HCT116 (cell line): Measurements from ENCODE around the gene CACNG8. TPM values are rescaled to one million over a fixed set of nuclear protein-coding genes. Genes with fewer than 3 reads are reported as not detected.

Experiments
- ATAC-seq: fragments of 200-7000 bp; cut with Tn5 transposase; 2 replicates; pipeline ENCODE4 v1.9.1; 2020; ENCODE audit warnings: mild to moderate bottlenecking, moderate library complexity
- BruUV-seq: library from RNA; stranded (reverse); fragments of 400-500 nt; replicated peaks from 2 replicates; lab custom pipeline; 2021; lab: Mats Ljungman, UMichigan
- CTCF ChIA-PET: fragments of 300-600 bp; sonication (Branson Sonifier 250); formaldehyde crosslinking; loops from one replicate; lab custom pipeline; 2021; ENCODE audit warnings: antibody characterized with exemption; lab: Charles Lee
- POLR2A ChIA-PET: fragments of 300-600, 350-600 bp; sonication (Branson Sonifier 250); formaldehyde crosslinking; loops from one replicate; lab custom pipeline; 2021; ENCODE audit warnings: antibody characterized with exemption; lab: Charles Lee
- RAD21 ChIA-PET, 2 experiments: fragments of 300-600 bp; sonication (Branson Sonifier 250); formaldehyde crosslinking; loops; one replicate each; lab custom pipeline; 2023; ENCODE audit warnings: low total read pairs in 2 of 2; ENCODE audit not compliant: uncharacterized antibody in 2 of 2, unreplicated experiment in 2 of 2, low non-redundant PET in 1 of 2; lab: Charles Lee
- DNase-seq: peaks from one replicate; pipeline ENCODE4 v3.0.0-alpha.2; 2010; ENCODE audit warnings: low read depth, low spot score
- H2AFZ ChIP-seq: fragments of 200-600 bp; shearing (Covaris generic), sonication (generic); 2 replicates; pipeline ENCODE4 v1.6.1; 2017; ENCODE audit warnings: low read depth, mixed run types, mixed read lengths, antibody characterized with exemption, low read length; ENCODE audit not compliant: poor library complexity, severe bottlenecking
- H3K27ac ChIP-seq: 2 replicates; pipeline ENCODE4 v1.5.1; 2012; ENCODE audit warnings: low read depth, low read length
- H3K27me3 ChIP-seq: fragments of 200-600 bp; sonication (generic); 2 replicates; pipeline ENCODE4 v1.6.1; 2016; ENCODE audit warnings: mixed run types, low read length, mixed read lengths; ENCODE audit not compliant: insufficient read depth
- H3K36me3 ChIP-seq, 2 experiments: fragments of 200-500 bp in 1 of 2; fragments of 200-600 bp in 1 of 2; sonication (Bioruptor generic) in 1 of 2; sonication (generic) in 1 of 2; 2 replicates each; pipeline versions ENCODE4 v1.5.1 to v1.6.1; 2014 to 2016; ENCODE audit warnings: low read length in 2 of 2, inconsistent platforms in 1 of 2, mixed read lengths in 1 of 2, mixed run types in 1 of 2; ENCODE audit not compliant: insufficient read depth in 2 of 2, control insufficient read depth in 1 of 2
- H3K4me1 ChIP-seq, 2 experiments: fragments of 200-600 bp in 1 of 2; sonication (generic) in 1 of 2; 2 replicates each; pipeline versions ENCODE4 v1.5.1 to v1.6.1; 2012 to 2017; ENCODE audit warnings: low read length in 2 of 2, inconsistent platforms in 1 of 2, mild to moderate bottlenecking in 1 of 2, mixed read lengths in 1 of 2, mixed run types in 1 of 2, moderate library complexity in 1 of 2; ENCODE audit not compliant: insufficient read depth in 2 of 2, control insufficient read depth in 1 of 2
- H3K4me2 ChIP-seq: fragments of 200-600 bp; sonication (generic); 2 replicates; pipeline ENCODE4 v1.6.1; 2017; ENCODE audit warnings: mixed run types, low read length, mixed read lengths
- H3K4me3 ChIP-seq, 2 experiments: fragments of 200-600 bp in 1 of 2; sonication (generic) in 1 of 2; replicated peaks in 1 of 2; 2 replicates each; pipeline ENCODE4 v1.5.1; 2011 to 2016; ENCODE audit warnings: low read length in 2 of 2, control low read depth in 1 of 2, low read depth in 1 of 2, mild to moderate bottlenecking in 1 of 2, mixed read lengths in 1 of 2, mixed run types in 1 of 2
- H3K79me2 ChIP-seq: fragments of 200-600 bp; sonication (generic); 2 replicates; pipeline ENCODE4 v1.6.1; 2017; ENCODE audit warnings: mild to moderate bottlenecking, mixed run types, low read length, moderate library complexity, mixed read lengths; ENCODE audit not compliant: insufficient read depth
- H3K9ac ChIP-seq: fragments of 200-600 bp; sonication (generic); 2 replicates; pipeline ENCODE4 v1.6.1; 2016; ENCODE audit warnings: low read length, mixed read lengths
- H3K9me2 ChIP-seq: fragments of 200-600 bp; sonication (generic), shearing (Covaris generic); 2 replicates; pipeline ENCODE4 v1.6.1; 2017; ENCODE audit warnings: mixed run types, mild to moderate bottlenecking, moderate library complexity; ENCODE audit not compliant: insufficient read depth
- H3K9me3 ChIP-seq, 2 experiments: fragments of 200-500 bp in 1 of 2; fragments of 200-600 bp in 1 of 2; sonication (Bioruptor generic) in 1 of 2; sonication (generic) in 1 of 2; 2 replicates each; pipeline ENCODE4 v1.6.1; 2014 to 2017; ENCODE audit warnings: low read length in 2 of 2, mixed read lengths in 2 of 2, inconsistent platforms in 1 of 2, low read depth in 1 of 2, mild to moderate bottlenecking in 1 of 2, mixed run types in 1 of 2, moderate library complexity in 1 of 2; ENCODE audit not compliant: control insufficient read depth in 1 of 2, insufficient read depth in 1 of 2
- H4K20me1 ChIP-seq: fragments of 200-600 bp; sonication (generic), shearing (Covaris generic); 2 replicates; pipeline ENCODE4 v1.6.1; 2017; ENCODE audit warnings: mixed run types, mild to moderate bottlenecking, moderate library complexity; ENCODE audit not compliant: insufficient read depth
- CBX3 ChIP-seq: IDR thresholded peaks from 2 replicates; pipeline ENCODE4 v1.6.1; 2012; ENCODE audit warnings: low read depth
- EGR1 ChIP-seq: IDR thresholded peaks from 2 replicates; pipeline ENCODE4 v1.6.1; 2012; ENCODE audit warnings: low read depth
- EZH2 ChIP-seq: fragments of 200-600 bp; sonication (generic); IDR thresholded peaks from 2 replicates; pipeline ENCODE4 v1.6.1; 2017; ENCODE audit warnings: antibody characterized with exemption, mixed run types
- JUND ChIP-seq: IDR thresholded peaks from 2 replicates; pipeline ENCODE4 v1.6.1; 2012
- POLR2AphosphoS5 ChIP-seq: IDR thresholded peaks from 2 replicates; pipeline ENCODE4 v1.6.1; 2011; ENCODE audit warnings: mild to moderate bottlenecking, low read depth, low read length, moderate library complexity
- RAD21 ChIP-seq: IDR thresholded peaks from 2 replicates; pipeline ENCODE4 v1.6.1; 2012; ENCODE audit warnings: low read depth, mild to moderate bottlenecking
- SIN3A ChIP-seq: IDR thresholded peaks from 2 replicates; pipeline ENCODE4 v1.6.1; 2012; ENCODE audit warnings: low read depth
- SRF ChIP-seq: IDR thresholded peaks from 2 replicates; pipeline ENCODE4 v1.6.1; 2012; ENCODE audit warnings: low read depth
- ZFX ChIP-seq: fragments of 450-650 bp; IDR thresholded peaks from 2 replicates; pipeline ENCODE4 v1.6.1; 2017
- intact Hi-C: fragments of 100-400 bp; cut with micrococcal nuclease; formaldehyde crosslinking; loops from 2 replicates; pipeline ENCODE4 v1.10.0; 2022
- total RNA-seq: library from RNA; stranded (reverse); gene quantifications from one replicate; pipeline ENCODE4 v1.2.1, GENCODE V29; 2021; ENCODE audit not compliant: unreplicated experiment
- TF ChIP-seq, protein P1 (sequence below): IDR thresholded peaks from 2 replicates; pipeline ENCODE4 v1.6.1; 2012
- TF ChIP-seq, protein P2 (sequence below): IDR thresholded peaks from 2 replicates; pipeline ENCODE4 v1.6.1; 2012
- TF ChIP-seq, protein P3 (sequence below), 3 experiments: fragments of 200-600 bp in 1 of 3; sonication (generic) in 1 of 3; IDR thresholded peaks in 2 of 3; conservative IDR thresholded peaks in 1 of 3; 2 replicates each; pipeline ENCODE4 v1.5.1; 2012 to 2017; ENCODE audit warnings: low read depth in 2 of 3, low read length in 2 of 3, antibody characterized with exemption in 1 of 3, borderline replicate concordance in 1 of 3, control low read depth in 1 of 3, mild to moderate bottlenecking in 1 of 3, mixed read lengths in 1 of 3, mixed run types in 1 of 3, moderate library complexity in 1 of 3; ENCODE audit not compliant: insufficient read depth in 1 of 3

Gene CACNG8
- total RNA-seq, 1 experiment from 2014 or later, result 0.93 TPM

- no peak for TF ChIP-seq CBX3
- TF ChIP-seq EGR1, result no peak
- TF ChIP-seq, all 23 proteins: peak for 3
These were observed 67.3 kb downstream of the CACNG8 start (continued) for GRCh38 chr19:54029930-54030490.

GRCh38 chr19:54030895-54031586 lies 68.3 kb downstream of the CACNG8 start:
- DNase-seq, result no peak
- Histone ChIP-seq H3K9ac (no peak overlapping the region), H3K79me2 (no peaks in the 10 kb centered on the region), H3K4me2 (no peak overlapping the region), H3K27ac (no peak overlapping the region), H3K4me1 (peaks cover 0 to 3% of the 10 kb centered on the region in 2 experiments; a peak in 1 of 4 replicates), H3K4me3 (no peak overlapping the region), H3K27me3 (no peaks in the 10 kb centered on the region), H3K9me2 (no peaks in the 10 kb centered on the region), H3K36me3 (no peaks in the 10 kb centered on the region), H3K9me3 (no peaks in the 10 kb centered on the region), H2AFZ (no peak overlapping the region), H4K20me1 (no peaks in the 10 kb centered on the region)
- TF ChIP-seq SRF (no peak), SIN3A (no peak), ZFX (no peak), EZH2 (no peak), POLR2AphosphoS5 (no peak), RAD21 (peak; percentile 40; the same call in 1 of the 2 replicates), JUND (no peak), CBX3 (no peak)
- TF ChIP-seq, protein P1, sequence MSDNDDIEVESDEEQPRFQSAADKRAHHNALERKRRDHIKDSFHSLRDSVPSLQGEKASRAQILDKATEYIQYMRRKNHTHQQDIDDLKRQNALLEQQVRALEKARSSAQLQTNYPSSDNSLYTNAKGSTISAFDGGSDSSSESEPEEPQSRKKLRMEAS, result no peak
- TF ChIP-seq, protein P2, sequence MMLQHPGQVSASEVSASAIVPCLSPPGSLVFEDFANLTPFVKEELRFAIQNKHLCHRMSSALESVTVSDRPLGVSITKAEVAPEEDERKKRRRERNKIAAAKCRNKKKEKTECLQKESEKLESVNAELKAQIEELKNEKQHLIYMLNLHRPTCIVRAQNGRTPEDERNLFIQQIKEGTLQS, result no peak
- TF ChIP-seq, protein P3, sequence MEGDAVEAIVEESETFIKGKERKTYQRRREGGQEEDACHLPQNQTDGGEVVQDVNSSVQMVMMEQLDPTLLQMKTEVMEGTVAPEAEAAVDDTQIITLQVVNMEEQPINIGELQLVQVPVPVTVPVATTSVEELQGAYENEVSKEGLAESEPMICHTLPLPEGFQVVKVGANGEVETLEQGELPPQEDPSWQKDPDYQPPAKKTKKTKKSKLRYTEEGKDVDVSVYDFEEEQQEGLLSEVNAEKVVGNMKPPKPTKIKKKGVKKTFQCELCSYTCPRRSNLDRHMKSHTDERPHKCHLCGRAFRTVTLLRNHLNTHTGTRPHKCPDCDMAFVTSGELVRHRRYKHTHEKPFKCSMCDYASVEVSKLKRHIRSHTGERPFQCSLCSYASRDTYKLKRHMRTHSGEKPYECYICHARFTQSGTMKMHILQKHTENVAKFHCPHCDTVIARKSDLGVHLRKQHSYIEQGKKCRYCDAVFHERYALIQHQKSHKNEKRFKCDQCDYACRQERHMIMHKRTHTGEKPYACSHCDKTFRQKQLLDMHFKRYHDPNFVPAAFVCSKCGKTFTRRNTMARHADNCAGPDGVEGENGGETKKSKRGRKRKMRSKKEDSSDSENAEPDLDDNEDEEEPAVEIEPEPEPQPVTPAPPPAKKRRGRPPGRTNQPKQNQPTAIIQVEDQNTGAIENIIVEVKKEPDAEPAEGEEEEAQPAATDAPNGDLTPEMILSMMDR (IDR thresholded peaks at IDR 0.05 in 2 of 3, conservative IDR thresholded peaks at IDR 0.05 in 1 of 3; ENCODE audit: borderline replicate concordance in 1 of 3, insufficient read depth in 1 of 3, low read depth in 2 of 3, low read length in 2 of 3), result peak; percentile 35 to 52 (median 47); a peak in 5 of 6 replicates
- ATAC-seq, result peak; percentile 44; the same call in 1 of the 2 replicates
- no TSS peak for BruUV-seq
- ChIA-PET RAD21 (interaction anchor here (0.7 to 0.8 kb wide), 2 partner anchors 164 to 224 kb away, joined by 3 read pairs; no protein-coding TSS in a partner anchor), POLR2A (no interaction called here), CTCF (interaction anchor here (0.8 to 1.4 kb wide), 4 partner anchors 11 to 238 kb away, joined by 3 to 9 read pairs (median 4); no protein-coding TSS in a partner anchor)
- intact Hi-C loops, result loop anchor here (1.0 kb wide), 1 partner anchor 222 kb away; no protein-coding TSS in a partner anchor
